Measurements from ENCODE around the gene C19orf12. TPM values are rescaled to one million over a fixed set of nuclear protein-coding genes. Genes with fewer than 3 reads are reported as not detected.

The C19orf12 gene
- total RNA-seq, 5 donors from 2014 or later (not counting 1 experiment from before 2014, with no cell fraction given): 25.1 to 38.7 (median 34.2) TPM

DNA sequence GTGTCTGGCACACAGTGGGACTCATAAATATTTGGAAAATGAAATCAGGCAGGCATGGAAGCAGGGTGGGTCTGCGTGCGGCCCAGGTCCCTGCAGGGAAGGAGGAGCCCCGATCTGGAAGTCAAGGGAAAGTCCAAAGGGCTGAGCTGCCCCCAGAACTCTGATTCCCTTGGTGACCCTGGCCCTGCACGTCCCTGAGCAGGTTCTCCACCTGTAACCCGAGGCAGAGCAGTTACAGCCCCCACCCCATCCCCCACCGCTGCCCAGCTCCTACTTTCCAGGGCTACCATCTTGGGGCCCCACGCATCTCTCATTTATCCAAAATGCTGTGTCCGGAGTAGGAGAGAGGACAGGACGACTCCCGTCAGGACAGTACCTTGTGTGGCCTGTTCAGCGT is 47.7 kb downstream of the C19orf12 start:
- Mint-ChIP-seq H3K27ac (peak overlapping the region; percentile 95 to 97), H3K9me3 (no peaks in the 10 kb centered on the region), H3K4me3 (peak overlapping the region; percentile 88 to 93 (median 89)), H3K4me1 (peaks cover 70 to 79% (median 71%) of the 10 kb centered on the region in 3 donors), H3K27me3 (no peaks in the 10 kb centered on the region), H3K36me3 (peaks cover 18% of the 10 kb centered on the region)
- Histone ChIP-seq H3K9me3 (no peaks in the 10 kb centered on the region), H3K4me1 (ENCODE audit: control insufficient read depth in 1 of 2, extremely low read depth in 1 of 2, insufficient read depth in 2 of 2, low read length in 2 of 2) (peaks cover 37 to 77% of the 10 kb centered on the region in 2 experiments), H3K4me3 (ENCODE audit: control insufficient read depth in 1 of 2, extremely low read depth in 1 of 2, low read length in 1 of 2) (peak overlapping the region; percentile 90 to 98), H3K27ac (ENCODE audit: low read length) (peak overlapping the region; percentile 97), H3K36me3 (ENCODE audit: control insufficient read depth in 2 of 2, extremely low read depth in 1 of 2, insufficient read depth in 1 of 2, low read length in 1 of 2) (peaks cover 0 to 12% of the 10 kb centered on the region in 2 donors), H3K27me3 (replicated peaks in 1 of 2; ENCODE audit: control insufficient read depth in 2 of 2, extremely low read depth in 1 of 2, insufficient read depth in 2 of 2, low read length in 1 of 2) (no peaks in the 10 kb centered on the region)
- DNase-seq (no peak), ATAC-seq (replicated peaks in 1 of 4) (no peak)
- ChIA-PET CTCF (interaction anchor here (0.9 to 4.2 kb wide), 13 partner anchors 12 to 61 kb away, joined by 3 to 42 read pairs (median 6); partner anchors contain the start of genes C19orf12 (in 1 of the 2) and POP4 (in 1 of the 2)), POLR2A (no interaction called here)
- whole genome bisulfite sequencing (ENCODE audit: insufficient coverage): 15% methylated on average over 5 of the region's 11 CpGs

DNA sequence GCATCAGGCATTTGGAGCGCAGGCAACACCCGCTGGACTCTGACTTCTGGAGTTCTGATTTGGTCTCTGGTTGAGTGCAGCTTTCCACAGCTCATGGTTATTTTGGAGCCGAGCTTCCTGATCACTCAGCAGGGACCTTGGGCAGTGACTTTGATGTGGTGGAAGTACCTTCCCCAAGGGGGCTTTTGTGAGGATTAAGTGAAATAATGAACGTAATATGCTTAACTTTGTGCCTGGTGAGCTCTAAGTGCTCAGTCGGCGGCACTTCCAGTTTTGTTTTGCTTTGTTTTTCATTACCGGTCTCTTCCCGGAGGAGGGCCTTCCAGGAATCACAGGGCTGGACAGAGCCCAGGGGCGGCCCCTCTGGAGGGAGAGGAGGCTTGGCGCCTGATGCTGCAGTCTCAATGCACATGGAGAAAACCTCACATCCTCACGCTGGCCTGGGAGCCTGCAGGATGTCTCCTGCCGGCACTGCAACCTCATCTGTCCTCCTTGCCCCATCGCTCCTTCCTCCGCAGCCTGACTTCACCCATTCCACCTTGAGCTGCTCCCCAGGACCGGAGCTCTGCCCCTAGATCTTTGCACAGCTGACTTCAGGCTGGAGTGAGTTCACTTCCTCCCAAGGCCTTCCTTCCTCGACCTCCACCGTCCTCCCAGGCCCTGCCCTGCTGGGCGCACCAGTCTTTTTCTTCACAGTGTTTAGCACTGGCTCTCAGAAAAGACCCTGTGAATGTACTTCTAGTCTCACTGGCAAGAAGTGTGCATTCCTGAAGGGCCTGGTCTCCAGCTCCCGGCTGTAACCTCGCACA is 48.3 kb downstream of the C19orf12 start:
- DNase-seq (peak in 2 of 35 experiments; percentile 30 to 44), ATAC-seq (replicated peaks in 1 of 4) (no peak)
- Histone ChIP-seq H3K27ac (ENCODE audit: low read length) (peak overlapping the region; percentile 97), H3K4me1 (ENCODE audit: control insufficient read depth in 1 of 2, extremely low read depth in 1 of 2, insufficient read depth in 2 of 2, low read length in 2 of 2) (peaks cover 35 to 71% of the 10 kb centered on the region in 2 experiments), H3K36me3 (ENCODE audit: control insufficient read depth in 2 of 2, extremely low read depth in 1 of 2, insufficient read depth in 1 of 2, low read length in 1 of 2) (peaks cover 0 to 12% of the 10 kb centered on the region in 2 donors), H3K4me3 (ENCODE audit: control insufficient read depth in 1 of 2, extremely low read depth in 1 of 2, low read length in 1 of 2) (peak overlapping the region; percentile 90 to 98), H3K9me3 (no peaks in the 10 kb centered on the region), H3K27me3 (replicated peaks in 1 of 2; ENCODE audit: control insufficient read depth in 2 of 2, extremely low read depth in 1 of 2, insufficient read depth in 2 of 2, low read length in 1 of 2) (no peaks in the 10 kb centered on the region)
- no peaks in the 10 kb centered on the region for H3K27me3 Mint-ChIP-seq
- H3K36me3 Mint-ChIP-seq: peaks cover 18% of the 10 kb centered on the region
- WGBS (ENCODE audit: insufficient coverage): 4% methylated on average over 17 of the region's 20 CpGs
- peak overlapping the region; percentile 95 to 97 for H3K27ac Mint-ChIP-seq
- H3K4me3 Mint-ChIP-seq: peak overlapping the region; percentile 88 to 93 (median 89)
- ChIA-PET POLR2A (interaction anchor here in 1 of 2 donors (0.6 to 1.1 kb wide), 2 partner anchors 9 to 265 kb away, joined by 3 read pairs; no protein-coding TSS in a partner anchor), CTCF (interaction anchor here (0.7 to 4.2 kb wide), 12 partner anchors 13 to 56 kb away, joined by 3 to 42 read pairs (median 6); no protein-coding TSS in a partner anchor)
- peaks cover 67 to 78% (median 70%) of the 10 kb centered on the region in 3 donors for H3K4me1 Mint-ChIP-seq
- no peaks in the 10 kb centered on the region for H3K9me3 Mint-ChIP-seq

DNA sequence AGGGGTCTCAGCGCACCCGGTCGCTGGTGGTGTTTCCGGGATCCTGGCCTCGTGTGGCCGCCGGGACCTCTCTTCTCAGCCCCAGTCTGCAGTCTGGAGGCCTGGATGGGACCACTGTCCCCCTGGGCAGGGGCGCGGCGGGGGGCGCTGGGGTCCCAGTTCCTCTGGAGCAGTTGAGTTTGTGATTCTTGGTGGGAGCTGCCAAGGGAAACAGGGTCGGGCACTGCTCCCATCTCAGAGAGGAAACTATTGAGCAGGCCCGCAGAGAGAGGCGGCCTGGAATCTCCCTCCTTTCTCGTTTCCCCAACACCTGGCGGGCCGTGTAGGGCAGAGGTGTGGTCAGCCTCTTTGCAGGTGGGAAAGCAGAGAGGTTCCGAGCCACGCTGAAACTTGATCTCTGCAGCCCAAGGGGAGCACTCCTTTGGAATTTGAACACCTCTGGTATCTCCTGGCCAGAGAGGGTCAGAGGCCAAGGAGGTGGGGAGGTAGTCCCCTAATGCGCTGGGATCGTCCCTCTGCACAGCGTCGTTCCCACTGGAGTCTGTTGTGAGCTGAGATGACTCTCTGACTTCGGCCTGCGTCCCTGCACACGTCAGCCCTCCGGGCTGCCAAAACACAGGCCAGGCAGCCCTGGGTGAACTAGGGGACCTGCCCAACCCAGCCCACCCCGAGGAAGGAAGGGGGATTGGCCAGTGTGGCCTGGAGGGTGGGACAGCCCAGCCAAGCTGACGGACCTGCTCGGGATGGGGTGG is 49.1 kb downstream of the C19orf12 start:
- peaks cover 35 to 70% of the 10 kb centered on the region in 2 experiments for H3K4me1 ChIP-seq (ENCODE audit: control insufficient read depth in 1 of 2, extremely low read depth in 1 of 2, insufficient read depth in 2 of 2, low read length in 2 of 2)
- peak overlapping the region; percentile 90 to 98 for H3K4me3 ChIP-seq (ENCODE audit: control insufficient read depth in 1 of 2, extremely low read depth in 1 of 2, low read length in 1 of 2)
- DNase-seq (peak in 2 of 35 experiments; percentile 32 to 62), ATAC-seq (replicated peaks in 1 of 4) (peak in 1 of 4 experiments; percentile 13)
- CTCF ChIA-PET: interaction anchor here (0.6 to 4.2 kb wide), 13 partner anchors 7 to 60 kb away, joined by 3 to 42 read pairs (median 6); partner anchors contain the start of gene POP4 (in 1 of the 2)
- peak overlapping the region; percentile 95 to 97 for H3K27ac Mint-ChIP-seq
- 3% methylated on average over 25 of the region's 30 CpGs for WGBS (ENCODE audit: insufficient coverage)
- peak overlapping the region; percentile 88 to 93 (median 89) for H3K4me3 Mint-ChIP-seq
- no peaks in the 10 kb centered on the region for H3K9me3 ChIP-seq
- peaks cover 63 to 73% (median 67%) of the 10 kb centered on the region in 3 donors for H3K4me1 Mint-ChIP-seq
- no peaks in the 10 kb centered on the region for H3K9me3 Mint-ChIP-seq
- H3K36me3 Mint-ChIP-seq: peaks cover 12% of the 10 kb centered on the region
- peaks cover 0 to 6% of the 10 kb centered on the region in 2 donors for H3K36me3 ChIP-seq (ENCODE audit: control insufficient read depth in 2 of 2, extremely low read depth in 1 of 2, insufficient read depth in 1 of 2, low read length in 1 of 2)
- peak overlapping the region; percentile 97 for H3K27ac ChIP-seq (ENCODE audit: low read length)
- H3K27me3 Mint-ChIP-seq: no peaks in the 10 kb centered on the region
- no peaks in the 10 kb centered on the region for H3K27me3 ChIP-seq (replicated peaks in 1 of 2; ENCODE audit: control insufficient read depth in 2 of 2, extremely low read depth in 1 of 2, insufficient read depth in 2 of 2, low read length in 1 of 2)
- POLR2A ChIA-PET: interaction anchor here (0.7 to 1.1 kb wide), 2 partner anchors 10 to 60 kb away, joined by 3 to 4 read pairs; partner anchors contain the start of gene POP4 (in 1 of the 2)

DNA sequence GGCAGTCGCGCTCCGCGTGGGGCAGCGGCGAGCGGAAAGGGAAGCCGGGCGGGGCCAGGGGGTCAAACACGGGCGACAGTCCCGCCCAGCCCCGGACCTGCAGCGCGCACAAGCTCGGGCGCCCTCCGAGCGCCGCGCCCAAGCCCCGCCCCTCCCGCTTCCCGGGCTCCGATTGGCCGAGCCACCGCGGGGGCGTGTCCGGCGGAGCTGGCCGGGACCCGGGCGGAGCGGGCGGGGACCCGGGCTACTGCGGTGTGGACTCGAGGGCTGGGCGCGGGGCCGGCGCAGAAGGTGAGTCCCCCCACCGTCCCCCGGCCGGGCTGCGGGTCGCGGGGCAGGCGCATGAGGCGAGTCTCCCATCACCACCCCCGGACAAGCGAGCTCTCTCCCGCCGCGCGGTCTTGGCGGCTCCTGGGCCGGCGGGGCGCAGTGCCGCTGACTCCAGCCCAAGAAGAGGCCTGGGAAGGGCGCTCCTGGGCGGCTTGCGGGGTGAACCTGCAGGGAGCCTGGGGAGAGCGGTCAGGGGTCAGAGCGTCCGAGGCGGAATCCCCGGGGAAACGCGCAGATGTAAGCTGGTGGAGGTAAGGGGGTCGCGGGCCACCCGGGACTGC is 49.7 kb downstream of the C19orf12 start, which contains the start of gene PLEKHF1:
TSS of gene PLEKHF1 (plus strand) at position 247 of the 611 bp plus-strand sequence. CDS start 8,379 bp downstream, outside the sequence.
- peaks cover 60 to 71% (median 67%) of the 10 kb centered on the region in 3 donors for H3K4me1 Mint-ChIP-seq

DNA sequence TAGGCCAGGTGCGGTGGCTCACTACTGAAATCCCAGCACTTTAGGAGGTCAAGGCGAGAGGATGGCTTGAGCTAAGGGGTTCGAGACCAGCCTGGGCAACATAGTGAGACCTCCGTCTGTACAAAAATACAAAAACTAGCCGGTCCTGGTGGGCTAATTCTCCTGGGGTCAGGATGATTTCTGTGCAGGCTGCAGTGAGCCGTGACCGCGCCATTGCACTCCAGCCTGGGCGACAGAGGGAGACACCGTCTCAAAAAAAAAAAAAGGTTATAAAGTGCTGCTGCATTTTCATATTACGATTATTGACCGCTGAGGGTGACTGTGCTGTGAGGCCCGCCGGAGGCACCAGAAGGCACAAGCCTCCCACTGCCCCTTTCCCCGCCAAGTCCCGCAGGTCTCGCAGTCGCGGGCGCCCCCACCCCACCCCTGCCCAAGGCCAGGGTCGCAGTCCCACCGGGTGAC is 50.3 kb downstream of the C19orf12 start:
- Histone ChIP-seq H3K27me3 (replicated peaks in 1 of 2; ENCODE audit: control insufficient read depth in 2 of 2, extremely low read depth in 1 of 2, insufficient read depth in 2 of 2, low read length in 1 of 2) (no peaks in the 10 kb centered on the region), H3K4me3 (ENCODE audit: control insufficient read depth in 1 of 2, extremely low read depth in 1 of 2, low read length in 1 of 2) (peak overlapping the region; percentile 37 to 90), H3K9me3 (no peaks in the 10 kb centered on the region), H3K36me3 (ENCODE audit: control insufficient read depth in 2 of 2, extremely low read depth in 1 of 2, insufficient read depth in 1 of 2, low read length in 1 of 2) (peaks cover 0 to 3% of the 10 kb centered on the region in 2 donors), H3K4me1 (ENCODE audit: control insufficient read depth in 1 of 2, extremely low read depth in 1 of 2, insufficient read depth in 2 of 2, low read length in 2 of 2) (peaks cover 41 to 70% of the 10 kb centered on the region in 2 experiments), H3K27ac (ENCODE audit: low read length) (peak overlapping the region; percentile 38)
- DNase-seq: no peak
- Mint-ChIP-seq H3K4me3 (peak overlapping the region; percentile 74 to 89 (median 78)), H3K36me3 (peaks cover 6% of the 10 kb centered on the region), H3K4me1 (peaks cover 55 to 66% (median 65%) of the 10 kb centered on the region in 3 donors), H3K27me3 (no peaks in the 10 kb centered on the region), H3K9me3 (no peaks in the 10 kb centered on the region), H3K27ac (peak overlapping the region; percentile 49 to 83)
- WGBS (ENCODE audit: insufficient coverage): 32% methylated on average over 13 of the region's 22 CpGs
- no peak for ATAC-seq (replicated peaks in 1 of 4)
- CTCF ChIA-PET: interaction anchor here in 1 of 2 donors (0.9 to 4.2 kb wide), 6 partner anchors 8 to 61 kb away, joined by 4 to 42 read pairs (median 6); partner anchors contain the start of gene POP4
- POLR2A ChIA-PET: interaction anchor here in 1 of 2 donors (0.5 to 0.7 kb wide), 2 partner anchors 58 to 277 kb away, joined by 3 to 4 read pairs; partner anchors contain the start of gene POP4

More for the DNA sequence above, 49.7 kb downstream of the C19orf12 start, which contains the start of gene PLEKHF1:
- peak within 1 kb of the TSS; percentile 95 to 97 for H3K27ac Mint-ChIP-seq
- peak within 1 kb of the TSS; percentile 88 to 93 (median 89) for H3K4me3 Mint-ChIP-seq
- peak within 1 kb of the TSS; percentile 90 to 98 for H3K4me3 ChIP-seq (ENCODE audit: control insufficient read depth in 1 of 2, extremely low read depth in 1 of 2, low read length in 1 of 2)
- peak within 1 kb of the TSS; percentile 97 for H3K27ac ChIP-seq (ENCODE audit: low read length)
- peaks cover 9% of the 10 kb centered on the region for H3K36me3 Mint-ChIP-seq
- DNase-seq (peak; percentile 36 to 87 (median 63)), ATAC-seq (replicated peaks in 1 of 4) (peak; percentile 77 to 80 (median 78))
- no peaks in the 10 kb centered on the region for H3K9me3 Mint-ChIP-seq
- H3K27me3 Mint-ChIP-seq: no peaks in the 10 kb centered on the region
- H3K4me1 ChIP-seq (ENCODE audit: control insufficient read depth in 1 of 2, extremely low read depth in 1 of 2, insufficient read depth in 2 of 2, low read length in 2 of 2): peaks cover 39 to 70% of the 10 kb centered on the region in 2 experiments
- peaks cover 0 to 6% of the 10 kb centered on the region in 2 donors for H3K36me3 ChIP-seq (ENCODE audit: control insufficient read depth in 2 of 2, extremely low read depth in 1 of 2, insufficient read depth in 1 of 2, low read length in 1 of 2)
- H3K27me3 ChIP-seq (replicated peaks in 1 of 2; ENCODE audit: control insufficient read depth in 2 of 2, extremely low read depth in 1 of 2, insufficient read depth in 2 of 2, low read length in 1 of 2): no peaks in the 10 kb centered on the region
- POLR2A ChIA-PET: interaction anchor here (0.5 to 1.1 kb wide), 3 partner anchors 11 to 276 kb away, joined by 3 to 4 read pairs (median 3); partner anchors contain the start of gene POP4 (in 1 of the 2)
- CTCF ChIA-PET: interaction anchor here (0.6 to 4.2 kb wide), 9 partner anchors 8 to 61 kb away, joined by 4 to 42 read pairs (median 6); partner anchors contain the start of gene POP4 (in 1 of the 2)
- H3K9me3 ChIP-seq: no peaks in the 10 kb centered on the region
- under 1% methylated on average over 65 of the region's 75 CpGs for WGBS (ENCODE audit: insufficient coverage)
